PFSK-1 (cell line): Measurements from ENCODE around the gene XK.

Experiments
- FOXP2 ChIP-seq: optimal IDR thresholded peaks from 2 replicates; pipeline ENCODE3; 2011; ENCODE audit warnings: borderline replicate concordance, control low read depth, inconsistent platforms; ENCODE audit not compliant: insufficient read depth; ENCODE audit errors: extremely low read length, extremely low read depth
- POLR2AphosphoS5 ChIP-seq: IDR thresholded peaks from 2 replicates; pipeline ENCODE4 v1.6.1; 2012; ENCODE audit warnings: low read depth, mild to moderate bottlenecking, control low read depth, low read length, moderate library complexity
- REST ChIP-seq, 2 experiments: IDR thresholded peaks; 2 replicates each; pipeline versions ENCODE4 v1.6.1 to v1.8.0; 2011 to 2012; ENCODE audit warnings: low read depth in 2 of 2, low read length in 2 of 2, control low read depth in 1 of 2, inconsistent platforms in 1 of 2, mild to moderate bottlenecking in 1 of 2, moderate library complexity in 1 of 2; ENCODE audit not compliant: insufficient read depth in 1 of 2
- SIN3A ChIP-seq: IDR thresholded peaks from 2 replicates; pipeline ENCODE4 v1.6.1; 2012; ENCODE audit warnings: mild to moderate bottlenecking, low read length, moderate library complexity, borderline replicate concordance; ENCODE audit not compliant: insufficient read depth
- TAF1 ChIP-seq: IDR thresholded peaks from 2 replicates; pipeline ENCODE4 v1.6.1; 2012; ENCODE audit warnings: low read length, control low read depth, borderline replicate concordance; ENCODE audit not compliant: insufficient read depth

XK gene

GRCh38 chrX:37714479-37714878 is 28.9 kb downstream of the XK start:
- TF ChIP-seq SIN3A: no peak
- TF ChIP-seq FOXP2: no peak
- no peak for TF ChIP-seq TAF1
- TF ChIP-seq POLR2AphosphoS5: no peak
- no peak for TF ChIP-seq REST (IDR thresholded peaks at IDR 0.05; ENCODE audit: insufficient read depth in 1 of 2, low read depth in 2 of 2, low read length in 2 of 2)

GRCh38 chrX:37716602-37717001 is 31.0 kb downstream of the XK start:
- no peak for TF ChIP-seq POLR2AphosphoS5
- TF ChIP-seq SIN3A: no peak
- TF ChIP-seq REST (IDR thresholded peaks at IDR 0.05; ENCODE audit: insufficient read depth in 1 of 2, low read depth in 2 of 2, low read length in 2 of 2): no peak
- TF ChIP-seq TAF1: no peak
- TF ChIP-seq FOXP2: no peak

DNA sequence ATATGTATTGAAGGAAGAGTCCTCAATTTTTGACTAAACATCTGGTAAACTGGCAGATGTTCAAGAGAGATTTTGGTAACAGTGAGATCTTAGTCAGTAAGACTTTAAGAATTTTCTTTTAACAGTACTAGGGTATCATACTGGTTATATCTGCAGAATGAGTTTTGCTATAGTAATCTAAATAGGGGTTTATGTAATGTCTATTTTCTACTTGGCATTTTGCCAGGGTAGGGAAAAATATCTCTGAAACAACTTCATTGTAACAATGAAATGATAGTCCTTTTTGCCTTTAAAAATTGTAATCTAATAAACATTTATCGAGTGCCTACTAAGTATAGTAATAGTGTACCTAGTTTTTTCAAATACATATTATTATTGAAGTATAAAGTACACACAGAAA is 32.1 kb downstream of the XK start:
- no peak for TF ChIP-seq POLR2AphosphoS5
- no peak for TF ChIP-seq TAF1
- no peak for TF ChIP-seq REST (IDR thresholded peaks at IDR 0.05; ENCODE audit: insufficient read depth in 1 of 2, low read depth in 2 of 2, low read length in 2 of 2)
- no peak for TF ChIP-seq FOXP2
- TF ChIP-seq SIN3A: no peak

DNA sequence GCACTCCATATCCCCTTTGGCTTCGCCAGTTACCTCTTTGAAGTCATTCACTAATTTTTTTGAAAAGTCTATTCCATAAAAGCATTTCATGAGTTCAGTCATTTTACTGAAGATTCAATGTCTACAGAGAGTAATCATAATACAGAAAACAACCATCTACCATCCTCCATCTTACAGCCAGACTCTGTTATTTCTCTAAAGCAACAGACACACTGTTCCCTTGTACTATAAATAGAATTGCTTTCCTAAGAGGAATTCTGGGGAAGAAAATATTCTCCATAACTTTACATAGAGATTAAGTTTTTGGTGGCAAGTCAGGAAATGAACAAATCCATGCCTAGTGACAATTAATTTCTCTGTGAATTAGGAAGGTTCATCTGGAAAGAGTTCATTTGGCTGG is 37.0 kb downstream of the XK start:
- TF ChIP-seq SIN3A (no peak), FOXP2 (no peak), POLR2AphosphoS5 (no peak), TAF1 (no peak), REST (IDR thresholded peaks at IDR 0.05; ENCODE audit: insufficient read depth in 1 of 2, low read depth in 2 of 2, low read length in 2 of 2) (no peak)

DNA sequence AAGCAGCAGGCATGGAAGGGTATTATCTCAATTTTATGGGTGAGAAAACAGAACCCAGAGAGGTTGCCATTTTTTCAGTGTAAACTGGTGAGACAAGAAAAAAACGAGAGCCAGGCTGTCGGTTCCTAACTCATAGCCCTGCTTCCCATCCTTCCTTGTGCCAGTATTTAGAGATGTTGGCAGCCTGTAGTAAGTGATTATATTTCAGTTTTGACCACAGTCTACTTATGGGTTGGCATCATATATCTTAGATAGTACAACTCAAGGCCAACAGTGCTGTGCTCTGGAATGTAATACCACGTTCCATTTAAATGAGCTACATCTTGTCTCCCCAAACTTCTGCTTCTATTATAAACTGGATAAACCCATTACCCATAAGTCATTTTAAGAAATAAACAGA is 40.8 kb downstream of the XK start:
- no peak for TF ChIP-seq REST (IDR thresholded peaks at IDR 0.05; ENCODE audit: insufficient read depth in 1 of 2, low read depth in 2 of 2, low read length in 2 of 2)
- TF ChIP-seq SIN3A: no peak
- TF ChIP-seq TAF1: no peak
- TF ChIP-seq FOXP2: no peak
- TF ChIP-seq POLR2AphosphoS5: no peak
